ENCODE results near the gene MARCO. TPM values are rescaled to one million over a fixed set of nuclear protein-coding genes. Genes with fewer than 3 reads are reported as not detected.

MARCO gene
- total and polyA plus RNA-seq, 10 of the 15 experiments (the other 5 are each of a cell fraction or from before 2014, with no cell fraction given): 0.13 to 0.67 (median 0.32) TPM; not detected in 5

DNA sequence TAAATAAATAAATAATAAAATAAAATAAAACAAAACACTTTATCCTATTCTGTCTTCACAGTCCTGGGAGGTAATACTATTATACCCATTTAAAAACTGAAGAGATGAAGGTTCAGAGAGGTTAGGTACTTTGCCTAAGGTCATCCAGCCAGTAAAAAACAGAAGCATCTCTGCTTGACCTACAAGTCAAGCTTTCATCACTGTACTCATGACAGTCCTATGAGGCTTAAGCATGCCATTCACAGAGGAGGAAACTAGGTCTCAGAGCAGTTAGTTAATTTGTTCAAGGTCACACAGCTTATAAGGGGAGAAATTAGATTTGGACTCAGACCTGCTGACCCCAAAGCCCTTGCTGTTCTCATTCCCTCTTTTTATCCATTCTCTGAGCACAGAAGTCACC is 77.5 kb downstream of the MARCO start:
- intact Hi-C loops (cut with micrococcal nuclease; ENCODE audit: unreplicated experiment) (loop anchor here (10.0 kb wide), 1 partner anchor 135 kb away; no protein-coding TSS in a partner anchor), in situ Hi-C loops (cut with MboI) (no loop called here)
- H3K79me2 ChIP-seq (ENCODE audit: control insufficient read depth, insufficient read depth, low read length): no peaks in the 10 kb centered on the region
- POLR2A ChIA-PET: no interaction called here
- no TSS peak for BruUV-seq (replicated peaks)
- TF ChIP-seq MXI1 (IDR thresholded peaks at IDR 0.05; ENCODE audit: low read depth, low read length) (no peak), NFXL1 (IDR thresholded peaks at IDR 0.05; ENCODE audit: borderline replicate concordance) (no peak), CHD1 (IDR thresholded peaks at IDR 0.05; ENCODE audit: low read depth, low read length) (no peak), SUPT20H (IDR thresholded peaks at IDR 0.05; ENCODE audit: borderline replicate concordance, control insufficient read depth, low read depth, low read length) (no peak), NFYA (IDR thresholded peaks at IDR 0.05; ENCODE audit: borderline replicate concordance, low read depth, low read length) (no peak), RBBP5 (conservative IDR thresholded peaks at IDR 0.05) (no peak), SMC3 (IDR thresholded peaks at IDR 0.05; ENCODE audit: borderline replicate concordance, low read length) (no peak), MYB (IDR thresholded peaks at IDR 0.05; ENCODE audit: borderline replicate concordance, low read depth, low read length) (no peak), IRF5 (IDR thresholded peaks at IDR 0.05; ENCODE audit: borderline replicate concordance) (no peak), KDM1A (IDR thresholded peaks at IDR 0.05; ENCODE audit: borderline replicate concordance) (no peak), MTA2 (IDR thresholded peaks at IDR 0.05; ENCODE audit: low read depth) (no peak), IKZF2 (IDR thresholded peaks at IDR 0.05) (no peak), ZNF274 (IDR thresholded peaks at IDR 0.05; ENCODE audit: insufficient read depth, insufficient read length) (no peak), ZSCAN29 (IDR thresholded peaks at IDR 0.05) (no peak), HDGF (IDR thresholded peaks at IDR 0.05) (no peak), DPF2 (IDR thresholded peaks at IDR 0.05) (no peak), HDAC2 (IDR thresholded peaks at IDR 0.05) (no peak), FOXK2 (IDR thresholded peaks at IDR 0.05) (no peak)
- H3K9me3 ChIP-seq (replicated peaks; ENCODE audit: control insufficient read depth, insufficient read depth, low read length): no peaks in the 10 kb centered on the region
- H3K4me2 ChIP-seq (ENCODE audit: control insufficient read depth, insufficient read depth): no peak overlapping the region
- no peaks in the 10 kb centered on the region for H3K36me3 ChIP-seq (ENCODE audit: control insufficient read depth in 2 of 2, insufficient read depth in 2 of 2, low read length in 1 of 2)
- CTCF ChIA-PET: interaction anchor here (0.6 kb wide), 1 partner anchor 44 kb away, joined by 3 read pairs; no protein-coding TSS in a partner anchor
- RAD21 ChIA-PET (ENCODE audit: unreplicated experiment): no interaction called here
- no peak overlapping the region for H3K4me3 ChIP-seq
- H4K20me1 ChIP-seq (ENCODE audit: control insufficient read depth, insufficient read depth): no peaks in the 10 kb centered on the region
- H2AFZ ChIP-seq (ENCODE audit: control insufficient read depth, low read depth, low read length): no peak overlapping the region
- no peak for ATAC-seq
- no peak for FAIRE-seq
- H3K9ac ChIP-seq (ENCODE audit: control insufficient read depth, insufficient read depth, low read length): no peak overlapping the region
- SMC1A ChIA-PET (ENCODE audit: uncharacterized antibody, unreplicated experiment): no interaction called here
- H3K27me3 ChIP-seq (replicated peaks in 1 of 2; ENCODE audit: control insufficient read depth in 2 of 2, insufficient read depth in 2 of 2, low read length in 1 of 2): no peaks in the 10 kb centered on the region; a peak in 1 of 4 replicates
- H3K27ac ChIP-seq (ENCODE audit: control insufficient read depth, insufficient read depth): no peak overlapping the region
- no peak for DNase-seq (ENCODE audit: low read depth, low spot score)
- H3K4me1 ChIP-seq (ENCODE audit: control insufficient read depth, insufficient read depth, low read length): no peaks in the 10 kb centered on the region
